ACC112 (cell line): Measurements from ENCODE around the gene PHIP.

Source experiments
- H2AFZ ChIP-seq: fragments of 200-600 bp; sonication (generic); one replicate; pipeline ENCODE4 v1.6.0; 2017; ENCODE audit warnings: antibody characterized with exemption, low read length; ENCODE audit not compliant: unreplicated experiment
- H3K27ac ChIP-seq: fragments of 200-600 bp; sonication (generic); 2 replicates; pipeline ENCODE4 v1.5.1; 2014; ENCODE audit warnings: low read depth, mild to moderate bottlenecking, antibody characterized with exemption, low read length, moderate library complexity
- H3K27me3 ChIP-seq: fragments of 200-600 bp; sonication (generic); 2 replicates; pipeline ENCODE4 v1.6.1; 2014; ENCODE audit warnings: mild to moderate bottlenecking, antibody characterized with exemption, low read length, moderate library complexity, mixed read lengths; ENCODE audit not compliant: insufficient read depth
- H3K36me3 ChIP-seq: fragments of 200-600 bp; sonication (generic); 2 replicates; pipeline ENCODE4 v1.6.1; 2016; ENCODE audit warnings: mild to moderate bottlenecking, antibody characterized with exemption, low read length, moderate library complexity, mixed read lengths; ENCODE audit not compliant: insufficient read depth
- H3K4me1 ChIP-seq: fragments of 200-600 bp; sonication (generic); one replicate; pipeline ENCODE4 v1.6.1; 2016; ENCODE audit warnings: low read length, mixed read lengths; ENCODE audit not compliant: insufficient read depth, unreplicated experiment, control insufficient read depth
- H3K4me3 ChIP-seq: fragments of 200-600 bp; sonication (generic); 2 replicates; pipeline ENCODE4 v1.5.1; 2014; ENCODE audit warnings: mild to moderate bottlenecking, low read depth, low read length
- H3K79me2 ChIP-seq: fragments of 200-600 bp; sonication (generic); one replicate; pipeline ENCODE4 v1.6.0; 2016; ENCODE audit warnings: low read length; ENCODE audit not compliant: control insufficient read depth, unreplicated experiment, insufficient read depth

Gene PHIP

GRCh38 chr6:79089552-79090404 is 11.7 kb upstream of the PHIP start:
- Histone ChIP-seq H2AFZ (no peak overlapping the region), H3K36me3 (no peaks in the 10 kb centered on the region)

GRCh38 chr6:79084693-79085092 is 6.6 kb upstream of the PHIP start:
- Histone ChIP-seq H3K36me3 (no peaks in the 10 kb centered on the region), H3K79me2 (no peaks in the 10 kb centered on the region), H3K4me1 (peaks cover 5% of the 10 kb centered on the region), H3K27me3 (no peaks in the 10 kb centered on the region), H3K27ac (no peak overlapping the region), H2AFZ (no peak overlapping the region), H3K4me3 (no peak overlapping the region)

More at GRCh38 chr6:79089552-79090404, 11.7 kb upstream of the PHIP start:
- H3K27me3 ChIP-seq, result no peaks in the 10 kb centered on the region
- no peaks in the 10 kb centered on the region for H3K4me1 ChIP-seq
- H3K4me3 ChIP-seq, result no peak overlapping the region
- no peaks in the 10 kb centered on the region for H3K79me2 ChIP-seq
- no peak overlapping the region for H3K27ac ChIP-seq

- H3K4me3 ChIP-seq, result no peak overlapping the region
- H3K79me2 ChIP-seq, result no peaks in the 10 kb centered on the region
- H3K27me3 ChIP-seq, result no peaks in the 10 kb centered on the region
- no peaks in the 10 kb centered on the region for H3K36me3 ChIP-seq
- no peak overlapping the region for H3K27ac ChIP-seq
- H2AFZ ChIP-seq, result no peak overlapping the region
- peaks cover 9% of the 10 kb centered on the region for H3K4me1 ChIP-seq
Measured at GRCh38 chr6:79082304-79082703, 4.2 kb upstream of the PHIP start.

- H3K4me3 ChIP-seq, result no peak overlapping the region
- H3K27ac ChIP-seq, result no peak overlapping the region
- H3K27me3 ChIP-seq, result no peaks in the 10 kb centered on the region
- no peak overlapping the region for H2AFZ ChIP-seq
- H3K36me3 ChIP-seq, result no peaks in the 10 kb centered on the region
- peaks cover under 1% of the 10 kb centered on the region for H3K79me2 ChIP-seq
- H3K4me1 ChIP-seq, result peaks cover 9% of the 10 kb centered on the region
Measured at GRCh38 chr6:79081663-79082062, 3.6 kb upstream of the PHIP start.

- Histone ChIP-seq H2AFZ (peak overlapping the region; percentile 81), H3K27me3 (no peaks in the 10 kb centered on the region), H3K79me2 (peaks cover 22% of the 10 kb centered on the region), H3K4me3 (peak overlapping the region; percentile 85), H3K36me3 (peaks cover 3% of the 10 kb centered on the region; the same call in 1 of the 2 replicates), H3K4me1 (peaks cover 20% of the 10 kb centered on the region), H3K27ac (peak overlapping the region; percentile 90; the same call in 1 of the 2 replicates)
Measured at GRCh38 chr6:79079561-79080041, 1.5 kb upstream of the PHIP start.

- Histone ChIP-seq H2AFZ (peak overlapping the region; percentile 68), H3K27ac (peak overlapping the region; percentile 90), H3K36me3 (peaks cover 3% of the 10 kb centered on the region; the same call in 1 of the 2 replicates), H3K4me1 (peaks cover 24% of the 10 kb centered on the region), H3K4me3 (peak overlapping the region; percentile 85), H3K79me2 (peaks cover 41% of the 10 kb centered on the region), H3K27me3 (no peaks in the 10 kb centered on the region)
Measured at GRCh38 chr6:79077715-79078074, 359 bp downstream of the PHIP start.

GRCh38 chr6:79076782-79077641 is 1.0 kb downstream of the PHIP start:
- Histone ChIP-seq H3K27ac (peak overlapping the region; percentile 84), H3K79me2 (peaks cover 47% of the 10 kb centered on the region), H3K4me1 (peaks cover 24% of the 10 kb centered on the region), H3K36me3 (peaks cover 3% of the 10 kb centered on the region; the same call in 1 of the 2 replicates), H3K27me3 (no peaks in the 10 kb centered on the region), H2AFZ (peak overlapping the region; percentile 80), H3K4me3 (peak overlapping the region; percentile 86)

- Histone ChIP-seq H3K27me3 (no peaks in the 10 kb centered on the region), H3K4me3 (peak overlapping the region; percentile 86), H3K79me2 (peaks cover 51% of the 10 kb centered on the region), H3K27ac (peak overlapping the region; percentile 84), H3K36me3 (peaks cover 3% of the 10 kb centered on the region; the same call in 1 of the 2 replicates), H3K4me1 (peaks cover 24% of the 10 kb centered on the region), H2AFZ (peak overlapping the region; percentile 75)
Measured at GRCh38 chr6:79076160-79076559, 1.9 kb downstream of the PHIP start.

- peaks cover 9% of the 10 kb centered on the region; the same call in 1 of the 2 replicates for H3K36me3 ChIP-seq
- H3K27me3 ChIP-seq, result no peaks in the 10 kb centered on the region
- no peak overlapping the region for H3K27ac ChIP-seq
- no peak overlapping the region for H3K4me3 ChIP-seq
- H3K4me1 ChIP-seq, result peaks cover 20% of the 10 kb centered on the region
- H3K79me2 ChIP-seq, result peaks cover 65% of the 10 kb centered on the region
- no peak overlapping the region for H2AFZ ChIP-seq
Measured at GRCh38 chr6:79073888-79074287, 4.2 kb downstream of the PHIP start.

GRCh38 chr6:79072640-79073181 is 5.3 kb downstream of the PHIP start:
- H2AFZ ChIP-seq, result no peak overlapping the region
- no peaks in the 10 kb centered on the region for H3K27me3 ChIP-seq
- peaks cover 20% of the 10 kb centered on the region for H3K4me1 ChIP-seq
- H3K4me3 ChIP-seq, result no peak overlapping the region
- peaks cover 68% of the 10 kb centered on the region for H3K79me2 ChIP-seq
- peaks cover 9% of the 10 kb centered on the region; the same call in 1 of the 2 replicates for H3K36me3 ChIP-seq
- H3K27ac ChIP-seq, result no peak overlapping the region
